Peyer's patch (tissue), 4 donors: Measurements from ENCODE around the gene KRTAP19-7. TPM values are rescaled to one million over a fixed set of nuclear protein-coding genes. Genes with fewer than 3 reads are reported as not detected.

ENCODE experiments used
- DNase-seq, 3 donors: peaks; one replicate each; pipeline ENCODE4 v3.0.0-alpha.2; 2017 to 2019
- H3K27ac ChIP-seq, 4 donors: fragments of 200-600 bp; sonication (generic); one replicate each; pipeline ENCODE4 v1.5.1; 2016 to 2019
- H3K27me3 ChIP-seq, 2 donors: fragments of 200-600 bp; sonication (generic); one replicate each; pipeline ENCODE4 v1.5.1; 2019
- H3K36me3 ChIP-seq, 3 donors: fragments of 200-600 bp; sonication (generic); one replicate each; pipeline ENCODE4 v1.5.1; 2016 to 2019
- H3K4me1 ChIP-seq, 4 donors: fragments of 200-600 bp; sonication (generic); one replicate each; pipeline ENCODE4 v1.5.1; 2016 to 2019
- H3K4me3 ChIP-seq, 4 donors: fragments of 200-600 bp; sonication (generic); 1 replicate in 3 of 4; 2 replicates in 1 of 4; pipeline ENCODE4 v1.5.1; 2016 to 2019; ENCODE audit warnings: mild to moderate bottlenecking in 1 of 4
- H3K9me3 ChIP-seq, 4 donors: fragments of 200-600 bp; sonication (generic); one replicate each; pipeline ENCODE4 v1.5.1; 2016 to 2019; ENCODE audit warnings: mild to moderate bottlenecking in 1 of 4
- CTCF ChIP-seq, 6 experiments: fragments of 450-650 bp in 4 of 6; fragments of 200-600 bp in 2 of 6; sonication (generic) in 1 of 6; IDR thresholded peaks; one replicate each; pipeline ENCODE4 v1.5.1; 2017 to 2019; ENCODE audit warnings: antibody characterized with exemption in 6 of 6, mild to moderate bottlenecking in 3 of 6, moderate library complexity in 1 of 6
- POLR2A ChIP-seq, 2 donors: fragments of 450-650 bp; IDR thresholded peaks; one replicate each; pipeline ENCODE4 v1.5.1; 2017; ENCODE audit warnings: antibody characterized with exemption in 2 of 2, mild to moderate bottlenecking in 2 of 2, moderate library complexity in 2 of 2
- total RNA-seq, 4 donors: library from RNA; depleted of rRNA; stranded (reverse); fragments of >200 nt; gene quantifications; one replicate each; pipeline ENCODE4 v1.1.0, GENCODE V29; 2016

KRTAP19-7 gene
- not detected for total RNA-seq

- H3K4me1 ChIP-seq, result no peaks in the 10 kb centered on the region
- no peak for DNase-seq
- no peaks in the 10 kb centered on the region for H3K9me3 ChIP-seq
- no peaks in the 10 kb centered on the region for H3K27me3 ChIP-seq
- TF ChIP-seq CTCF (IDR thresholded peaks at IDR 0.05), result no peak
- TF ChIP-seq POLR2A (IDR thresholded peaks at IDR 0.05), result no peak
- no peak within 1 kb of the TSS for H3K4me3 ChIP-seq
- H3K27ac ChIP-seq, result no peak within 1 kb of the TSS
- no peaks in the 10 kb centered on the region for H3K36me3 ChIP-seq
Observed at GRCh38 chr21:30561264-30561895, at the start of gene KRTAP19-7. TSS of gene KRTAP19-7 (minus strand) at chr21:30561314. CDS start at chr21:30561289, 25 bp downstream.

- DNase-seq, result no peak
- Histone ChIP-seq H3K27ac (no peak overlapping the region), H3K27me3 (no peaks in the 10 kb centered on the region), H3K9me3 (no peaks in the 10 kb centered on the region), H3K36me3 (no peaks in the 10 kb centered on the region), H3K4me3 (no peak overlapping the region), H3K4me1 (no peaks in the 10 kb centered on the region)
- TF ChIP-seq CTCF (IDR thresholded peaks at IDR 0.05) (no peak), POLR2A (IDR thresholded peaks at IDR 0.05) (no peak)
Observed at GRCh38 chr21:30605968-30606367, 44.9 kb upstream of the KRTAP19-7 start.

DNA sequence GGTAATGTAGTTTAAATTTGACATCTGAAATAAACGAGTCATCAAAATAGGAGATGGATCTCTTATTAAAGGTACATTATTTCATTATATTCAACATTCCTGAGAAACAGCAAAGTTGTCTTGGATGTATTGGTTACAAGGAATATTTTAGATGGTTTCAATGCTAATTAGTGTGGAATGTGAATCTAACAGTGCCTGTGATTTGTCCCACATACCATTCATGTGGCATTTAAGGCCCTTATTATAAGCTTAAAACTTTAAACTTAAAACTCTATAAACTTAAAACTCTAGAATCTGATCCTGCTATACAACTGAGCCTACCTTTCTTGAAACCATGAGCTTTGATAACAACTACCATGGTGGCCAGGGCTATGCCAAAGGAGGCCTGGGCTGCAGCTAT lies 39.7 kb upstream of the KRTAP19-7 start, which contains the start of gene KRTAP22-1:
Gene KRTAP22-1, plus strand, starts transcription at position 301 of the 400 bp plus-strand sequence.
- TF ChIP-seq CTCF (IDR thresholded peaks at IDR 0.05) (no peak), POLR2A (IDR thresholded peaks at IDR 0.05) (no peak)
- no peak for DNase-seq

GRCh38 chr21:30598802-30599201 lies 37.7 kb upstream of the KRTAP19-7 start, which contains the start of gene KRTAP6-2:
TSS of gene KRTAP6-2 (minus strand) at chr21:30598902. CDS start at chr21:30598874, 28 bp downstream.
- no peak within 1 kb of the TSS for H3K4me3 ChIP-seq
- DNase-seq, result no peak
- TF ChIP-seq POLR2A (IDR thresholded peaks at IDR 0.05), result no peak
- no peak within 1 kb of the TSS for H3K27ac ChIP-seq
- H3K4me1 ChIP-seq, result no peaks in the 10 kb centered on the region
- H3K9me3 ChIP-seq, result peaks cover 0 to 3% (median 0%) of the 10 kb centered on the region in 4 donors
- H3K27me3 ChIP-seq, result no peaks in the 10 kb centered on the region
- H3K36me3 ChIP-seq, result no peaks in the 10 kb centered on the region

More for the DNA sequence above, 39.7 kb upstream of the KRTAP19-7 start, which contains the start of gene KRTAP22-1:
- Histone ChIP-seq H3K4me1 (no peaks in the 10 kb centered on the region), H3K9me3 (peaks cover 0 to 3% (median 0%) of the 10 kb centered on the region in 4 donors), H3K27ac (no peak within 1 kb of the TSS), H3K36me3 (no peaks in the 10 kb centered on the region), H3K4me3 (no peak within 1 kb of the TSS), H3K27me3 (no peaks in the 10 kb centered on the region)

GRCh38 chr21:30592140-30592539 lies 31.0 kb upstream of the KRTAP19-7 start, which contains the start of gene KRTAP6-3:
TSS of gene KRTAP6-3 (plus strand) at chr21:30592440. CDS start at chr21:30592446, 6 bp downstream.
- TF ChIP-seq CTCF (IDR thresholded peaks at IDR 0.05) (no peak), POLR2A (IDR thresholded peaks at IDR 0.05) (no peak)
- H3K4me3 ChIP-seq, result no peak within 1 kb of the TSS
- H3K4me1 ChIP-seq, result no peaks in the 10 kb centered on the region
- H3K27me3 ChIP-seq, result no peaks in the 10 kb centered on the region
- H3K27ac ChIP-seq, result no peak within 1 kb of the TSS
- H3K36me3 ChIP-seq, result no peaks in the 10 kb centered on the region
- DNase-seq, result no peak
- H3K9me3 ChIP-seq, result no peaks in the 10 kb centered on the region

DNA sequence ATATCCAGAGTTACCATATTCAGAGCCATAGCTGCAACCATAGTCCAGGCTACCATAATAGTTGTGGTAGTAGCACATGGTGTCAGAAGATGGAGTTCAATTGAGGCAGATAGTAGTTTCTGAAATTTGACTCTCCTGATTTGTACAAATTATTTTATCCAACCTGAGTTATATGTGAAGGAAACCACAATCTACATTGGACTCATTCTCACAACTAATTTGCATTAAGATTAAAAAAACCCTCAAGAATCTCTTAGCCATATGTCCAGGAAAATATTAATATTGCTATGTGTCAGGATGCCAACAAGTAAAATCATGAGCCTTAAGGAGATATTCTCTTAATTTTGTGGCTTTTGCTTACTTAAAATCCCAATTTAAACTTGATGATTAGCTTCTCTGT lies 29.2 kb upstream of the KRTAP19-7 start, which contains the start of gene KRTAP22-2:
Gene KRTAP22-2, minus strand, starts transcription at position 101 of the 400 bp plus-strand sequence.
- H3K27ac ChIP-seq, result no peak within 1 kb of the TSS
- no peak within 1 kb of the TSS for H3K4me3 ChIP-seq
- no peak for DNase-seq
- TF ChIP-seq POLR2A (IDR thresholded peaks at IDR 0.05) (no peak), CTCF (IDR thresholded peaks at IDR 0.05) (no peak)
- H3K9me3 ChIP-seq, result no peaks in the 10 kb centered on the region
- no peaks in the 10 kb centered on the region for H3K36me3 ChIP-seq
- no peaks in the 10 kb centered on the region for H3K4me1 ChIP-seq
- no peaks in the 10 kb centered on the region for H3K27me3 ChIP-seq
